Measurements from ENCODE around the gene MTMR3. TPM values are rescaled to one million over a fixed set of nuclear protein-coding genes. Genes with fewer than 3 reads are reported as not detected.

Gene MTMR3
- total and polyA plus RNA-seq, 11 donors, result 9.6 to 44.8 (median 34.6) TPM

GRCh38 chr22:29842172-29842571 lies 40.8 kb upstream of the MTMR3 start:
- Histone ChIP-seq H3K9me3 (peaks cover 0 to 11% (median 0%) of the 10 kb centered on the region in 12 donors), H3K36me3 (no peaks in the 10 kb centered on the region), H3K4me3 (no peak overlapping the region), H3K27me3 (no peaks in the 10 kb centered on the region), H3K27ac (peak overlapping the region in 5 of 12 donors; percentile 0 to 56 (median 13)), H3K4me1 (peaks cover 0 to 17% (median 9%) of the 10 kb centered on the region in 12 donors)
- ATAC-seq, result no peak
- TF ChIP-seq CTCF (IDR thresholded peaks at IDR 0.05) (no peak), POLR2A (IDR thresholded peaks at IDR 0.05) (no peak)
- DNase-seq, result no peak
- 70 to 83% (median 78%) methylated on average over 2 of the region's 2 CpGs for WGBS, 4 donors
- intact Hi-C loops (cut with DNase I), result loop anchor here in 1 of 10 donors (5.0 kb wide), 1 partner anchor 155 kb away; no protein-coding TSS in a partner anchor

GRCh38 chr22:29842740-29843139 lies 40.2 kb upstream of the MTMR3 start:
- no peak for DNase-seq
- intact Hi-C loops (cut with DNase I), result loop anchor here in 1 of 10 donors (5.0 kb wide), 1 partner anchor 155 kb away; no protein-coding TSS in a partner anchor
- H3K27ac ChIP-seq, result peak overlapping the region in 5 of 12 donors; percentile 0 to 56 (median 16)

GRCh38 chr22:29846290-29846689 lies 36.7 kb upstream of the MTMR3 start:
- no peak overlapping the region for H3K27ac ChIP-seq
- no peak for ATAC-seq

More at GRCh38 chr22:29842740-29843139, 40.2 kb upstream of the MTMR3 start:
- ATAC-seq, result peak in 3 of 4 donors; percentile 12 to 64 (median 27)
- peaks cover 0 to 12% (median 5%) of the 10 kb centered on the region in 12 donors for H3K4me1 ChIP-seq
- WGBS, 4 donors, result 53 to 74% (median 56%) methylated on average over 2 of the region's 2 CpGs
- H3K27me3 ChIP-seq, result no peaks in the 10 kb centered on the region
- H3K36me3 ChIP-seq, result no peaks in the 10 kb centered on the region
- no peak overlapping the region for H3K4me3 ChIP-seq
- peaks cover 0 to 11% (median 0%) of the 10 kb centered on the region in 12 donors for H3K9me3 ChIP-seq
- TF ChIP-seq POLR2A (IDR thresholded peaks at IDR 0.05), result no peak
- TF ChIP-seq CTCF (IDR thresholded peaks at IDR 0.05), result no peak

GRCh38 chr22:29848111-29848510 lies 34.9 kb upstream of the MTMR3 start:
- Histone ChIP-seq H3K9me3 (peaks cover 0 to 11% (median 0%) of the 10 kb centered on the region in 12 donors), H3K4me3 (no peak overlapping the region), H3K4me1 (no peaks in the 10 kb centered on the region), H3K27ac (no peak overlapping the region), H3K27me3 (no peaks in the 10 kb centered on the region), H3K36me3 (no peaks in the 10 kb centered on the region)
- intact Hi-C loops (cut with DNase I), result no loop called here
- DNase-seq (no peak), ATAC-seq (no peak)
- TF ChIP-seq CTCF (IDR thresholded peaks at IDR 0.05) (no peak), POLR2A (IDR thresholded peaks at IDR 0.05) (no peak)
- 66 to 73% (median 69%) methylated on average over 3 of the region's 3 CpGs for WGBS, 4 donors

More at GRCh38 chr22:29846290-29846689, 36.7 kb upstream of the MTMR3 start:
- H3K36me3 ChIP-seq, result no peaks in the 10 kb centered on the region
- H3K9me3 ChIP-seq, result peaks cover 0 to 11% (median 0%) of the 10 kb centered on the region in 12 donors
- no peak for TF ChIP-seq POLR2A (IDR thresholded peaks at IDR 0.05)
- TF ChIP-seq CTCF (IDR thresholded peaks at IDR 0.05), result no peak
- WGBS, 4 donors, result 91 to 96% (median 94%) methylated on average over 2 of the region's 2 CpGs
- no peak overlapping the region for H3K4me3 ChIP-seq
- H3K27me3 ChIP-seq, result no peaks in the 10 kb centered on the region
- intact Hi-C loops (cut with DNase I), result no loop called here
- DNase-seq, result no peak
- peaks cover 0 to 7% (median 0%) of the 10 kb centered on the region in 12 donors for H3K4me1 ChIP-seq
